Mesothelial cell of epicardium (in vitro differentiated cells): ENCODE data around the gene BTN3A1. TPM values are rescaled to one million over a fixed set of nuclear protein-coding genes. Genes with fewer than 3 reads are reported as not detected.

Experiments
- DNase-seq, 2 experiments: peaks; one replicate each; pipeline ENCODE4 v3.0.0; 2021; ENCODE audit warnings: low spot score in 2 of 2; ENCODE audit not compliant: unreplicated experiment in 2 of 2
- H3K27ac Mint-ChIP-seq: 2 replicates; pipeline ENCODE4 v1.8.0; 2021; ENCODE audit warnings: mixed read lengths
- H3K27me3 Mint-ChIP-seq: 2 replicates; pipeline ENCODE4 v1.8.0; 2021; ENCODE audit warnings: low read depth, mixed read lengths
- H3K36me3 Mint-ChIP-seq: 2 replicates; pipeline ENCODE4 v1.8.0; 2021; ENCODE audit warnings: mixed read lengths
- H3K4me1 Mint-ChIP-seq: 2 replicates; pipeline ENCODE4 v1.8.0; 2021; ENCODE audit warnings: mixed read lengths
- H3K4me3 Mint-ChIP-seq: 2 replicates; pipeline ENCODE4 v1.8.0; 2021; ENCODE audit warnings: mild to moderate bottlenecking, moderate library complexity, mixed read lengths
- H3K9me3 Mint-ChIP-seq: 2 replicates; pipeline ENCODE4 v1.8.0; 2021; ENCODE audit warnings: mixed read lengths
- CTCF ChIP-seq: fragments of 200-600 bp; sonication (generic); IDR thresholded peaks from one replicate; pipeline ENCODE4 v1.5.0; 2021; ENCODE audit warnings: antibody characterized with exemption; ENCODE audit not compliant: unreplicated experiment
- total RNA-seq: library from RNA; stranded (reverse); gene quantifications from 3 replicates; pipeline ENCODE4 v1.2.1, GENCODE V29; 2021

Gene BTN3A1
- total RNA-seq, 1 donor from 2014 or later, result 39.8 TPM

- no peak for TF ChIP-seq CTCF
- DNase-seq, result no peak
- no peaks in the 10 kb centered on the region for H3K27me3 Mint-ChIP-seq
- H3K36me3 Mint-ChIP-seq, result peaks cover 20% of the 10 kb centered on the region
- H3K4me3 Mint-ChIP-seq, result no peak overlapping the region
- H3K4me1 Mint-ChIP-seq, result peaks cover 17% of the 10 kb centered on the region
- peaks cover 16% of the 10 kb centered on the region for H3K9me3 Mint-ChIP-seq
- no peak overlapping the region for H3K27ac Mint-ChIP-seq
These were observed 35.9 kb downstream of the BTN3A1 start for GRCh38 chr6:26438000-26438399.

GRCh38 chr6:26439151-26440125, 37.4 kb downstream of the BTN3A1 start:
- Mint-ChIP-seq H3K4me3 (peak overlapping the region; percentile 76), H3K4me1 (peaks cover 21% of the 10 kb centered on the region), H3K27ac (peak overlapping the region; percentile 95), H3K27me3 (no peaks in the 10 kb centered on the region), H3K36me3 (peaks cover 7% of the 10 kb centered on the region), H3K9me3 (peaks cover 7% of the 10 kb centered on the region)
- DNase-seq, result no peak
- TF ChIP-seq CTCF, result no peak

GRCh38 chr6:26440977-26441358, 38.9 kb downstream of the BTN3A1 start:
- Mint-ChIP-seq H3K4me1 (peaks cover 29% of the 10 kb centered on the region), H3K4me3 (peak overlapping the region; percentile 76), H3K36me3 (peaks cover 4% of the 10 kb centered on the region), H3K9me3 (no peaks in the 10 kb centered on the region), H3K27me3 (peaks cover 2% of the 10 kb centered on the region), H3K27ac (peak overlapping the region; percentile 95)
- TF ChIP-seq CTCF, result no peak
- no peak for DNase-seq

GRCh38 chr6:26441977-26442376, 39.9 kb downstream of the BTN3A1 start:
- DNase-seq, result no peak
- Mint-ChIP-seq H3K4me1 (peaks cover 29% of the 10 kb centered on the region), H3K27ac (no peak overlapping the region), H3K4me3 (no peak overlapping the region), H3K27me3 (peaks cover 2% of the 10 kb centered on the region), H3K9me3 (no peaks in the 10 kb centered on the region), H3K36me3 (peaks cover 4% of the 10 kb centered on the region)
- TF ChIP-seq CTCF, result no peak

GRCh38 chr6:26445934-26446667, 44.0 kb downstream of the BTN3A1 start:
- TF ChIP-seq CTCF, result no peak
- H3K4me1 Mint-ChIP-seq, result peaks cover 12% of the 10 kb centered on the region
- DNase-seq, result no peak
- H3K4me3 Mint-ChIP-seq, result no peak overlapping the region
- peaks cover 10% of the 10 kb centered on the region for H3K36me3 Mint-ChIP-seq
- H3K27ac Mint-ChIP-seq, result no peak overlapping the region
- peaks cover 17% of the 10 kb centered on the region for H3K27me3 Mint-ChIP-seq
- no peaks in the 10 kb centered on the region for H3K9me3 Mint-ChIP-seq
